ENCODE results near the gene SH3BP5L.
"Not testable (repeated sequence)": the region's sequence is repeated elsewhere in the genome, so short reads cannot be mapped to it uniquely, and the experiment has no call there.

SH3BP5L gene

GRCh38 chr1:248793592-248793991 is 32.1 kb downstream of the SH3BP5L start:
- CTCF ChIA-PET = interaction anchor here (1.1 kb wide), 1 partner anchor 11 kb away, joined by 4 read pairs; no protein-coding TSS in a partner anchor
- POLR2A ChIA-PET = no interaction called here
- no peak for DNase-seq (ENCODE audit: low read depth, low spot score)
- no peak for TF ChIP-seq CTCF (IDR thresholded peaks at IDR 0.05; ENCODE audit: insufficient read depth, low read length, missing control alignments)
- H3K4me3 ChIP-seq (ENCODE audit: low read depth, low read length) = no peak overlapping the region

- DNase-seq (ENCODE audit: low read depth, low spot score) = no peak
- no peak for TF ChIP-seq CTCF (IDR thresholded peaks at IDR 0.05; ENCODE audit: insufficient read depth, low read length, missing control alignments)
- POLR2A ChIA-PET = no interaction called here
- CTCF ChIA-PET = no interaction called here
- no peak overlapping the region for H3K4me3 ChIP-seq (ENCODE audit: low read depth, low read length)
Observed at GRCh38 chr1:248792342-248792741, 33.4 kb downstream of the SH3BP5L start.

GRCh38 chr1:248791010-248791409 is 34.7 kb downstream of the SH3BP5L start:
- TF ChIP-seq CTCF (IDR thresholded peaks at IDR 0.05; ENCODE audit: insufficient read depth, low read length, missing control alignments) = no peak
- no peak overlapping the region for H3K4me3 ChIP-seq (ENCODE audit: low read depth, low read length)
- DNase-seq (ENCODE audit: low read depth, low spot score) = no peak
- POLR2A ChIA-PET = no interaction called here
- CTCF ChIA-PET = no interaction called here

GRCh38 chr1:248790456-248790855 is 35.3 kb downstream of the SH3BP5L start:
- no peak for DNase-seq (ENCODE audit: low read depth, low spot score)
- ChIA-PET POLR2A (interaction anchor here (0.6 kb wide), 1 partner anchor 68 kb away, joined by 3 read pairs; no protein-coding TSS in a partner anchor), CTCF (no interaction called here)
- no peak for TF ChIP-seq CTCF (IDR thresholded peaks at IDR 0.05; ENCODE audit: insufficient read depth, low read length, missing control alignments)
- no peak overlapping the region for H3K4me3 ChIP-seq (ENCODE audit: low read depth, low read length)

GRCh38 chr1:248789337-248789736 is 36.4 kb downstream of the SH3BP5L start:
- CTCF ChIA-PET; POLR2A ChIA-PET; DNase-seq (ENCODE audit: low read depth, low spot score); H3K4me3 ChIP-seq (ENCODE audit: low read depth, low read length): not testable (repeated sequence)

GRCh38 chr1:248788327-248788726 is 37.4 kb downstream of the SH3BP5L start:
- no peak for DNase-seq (ENCODE audit: low read depth, low spot score)
- no peak overlapping the region for H3K4me3 ChIP-seq (ENCODE audit: low read depth, low read length)
- ChIA-PET CTCF (no interaction called here), POLR2A (no interaction called here)
- no peak for TF ChIP-seq CTCF (IDR thresholded peaks at IDR 0.05; ENCODE audit: insufficient read depth, low read length, missing control alignments)

- ChIA-PET CTCF (no interaction called here), POLR2A (no interaction called here)
- H3K4me3 ChIP-seq (ENCODE audit: low read depth, low read length) = no peak overlapping the region
- no peak for TF ChIP-seq CTCF (IDR thresholded peaks at IDR 0.05; ENCODE audit: insufficient read depth, low read length, missing control alignments)
- no peak for DNase-seq (ENCODE audit: low read depth, low spot score)
Observed at GRCh38 chr1:248787430-248787829, 38.3 kb downstream of the SH3BP5L start.
